ENCODE results near the gene BIN1. TPM values are rescaled to one million over a fixed set of nuclear protein-coding genes. Genes with fewer than 3 reads are reported as not detected.

The BIN1 gene
- polyA plus RNA-seq, 1 donor from 2014 or later = 61.9 TPM

DNA sequence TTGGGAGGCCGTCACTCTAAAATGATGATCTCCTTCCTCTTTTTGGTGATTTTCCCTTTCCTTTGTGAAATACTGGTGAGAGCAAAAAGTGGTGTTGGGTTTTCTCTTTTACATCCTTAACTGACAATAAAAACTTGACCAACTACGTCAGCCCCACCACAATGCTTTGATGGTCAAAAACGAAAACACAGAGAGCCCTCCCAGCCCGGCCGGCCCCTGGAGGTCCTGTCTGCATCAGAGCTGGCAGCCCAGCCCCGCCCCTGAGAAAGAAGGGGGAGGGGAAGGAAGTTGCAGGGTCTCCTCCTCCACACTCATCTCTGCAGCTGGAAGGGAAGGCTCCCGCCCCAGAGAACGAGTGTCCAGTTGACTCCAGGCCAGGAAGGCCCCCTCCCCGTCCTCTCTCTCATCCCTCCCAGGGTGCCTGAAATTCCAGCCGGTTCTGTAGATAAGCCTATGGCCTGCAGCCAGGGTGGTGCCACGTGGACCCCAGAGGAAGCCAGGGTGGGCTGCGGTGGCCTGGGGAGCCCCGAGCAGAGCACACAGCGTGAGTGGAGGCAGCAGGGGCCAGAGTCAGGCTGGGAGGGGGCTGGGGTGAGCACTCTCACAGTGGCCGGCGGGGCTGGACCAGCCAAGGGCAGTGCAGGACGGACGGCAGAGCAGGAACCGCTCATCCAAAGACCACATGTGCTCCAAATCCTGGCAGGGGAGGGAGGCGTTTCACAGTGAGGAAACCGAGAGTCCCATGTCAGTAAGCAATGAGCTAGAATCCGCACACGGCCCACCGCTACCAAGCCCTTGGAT, 19.8 kb downstream of the BIN1 start:
- no peaks in the 10 kb centered on the region for H3K27me3 ChIP-seq (ENCODE audit: insufficient read depth, low read depth, low read length)
- H3K4me3 ChIP-seq (ENCODE audit: low read length) = no peak overlapping the region
- H3K27ac ChIP-seq (ENCODE audit: low read length) = no peak overlapping the region
- H2AFZ ChIP-seq (ENCODE audit: low read depth, low read length) = no peak overlapping the region
- no peaks in the 10 kb centered on the region for H3K79me2 ChIP-seq (replicated peaks; ENCODE audit: insufficient read depth, low read length)
- no peak overlapping the region for H3K4me2 ChIP-seq (ENCODE audit: low read length)
- no peaks in the 10 kb centered on the region for H3K9me3 ChIP-seq (ENCODE audit: low read length)
- no peaks in the 10 kb centered on the region for H3F3A ChIP-seq (ENCODE audit: insufficient read depth, low read length, poor library complexity, severe bottlenecking)
- H3K9me2 ChIP-seq (ENCODE audit: insufficient read depth, low read length) = no peaks in the 10 kb centered on the region
- TF ChIP-seq POLR2AphosphoS5 (IDR thresholded peaks at IDR 0.05) = no peak
- no peak for TF ChIP-seq CTCF (IDR thresholded peaks at IDR 0.05; ENCODE audit: poor library complexity, severe bottlenecking)
- no peak for TF ChIP-seq EZH2 (IDR thresholded peaks at IDR 0.05; ENCODE audit: borderline replicate concordance, insufficient read depth, low read length, poor library complexity, severe bottlenecking)
- no peak for TF ChIP-seq RAD21 (conservative IDR thresholded peaks at IDR 0.05)
- no peak for TF ChIP-seq MXI1 (conservative IDR thresholded peaks at IDR 0.05; ENCODE audit: poor library complexity, severe bottlenecking)
- no peak for TF ChIP-seq TAF1 (IDR thresholded peaks at IDR 0.05; ENCODE audit: low read depth)
- TF ChIP-seq SMC3 (conservative IDR thresholded peaks at IDR 0.05; ENCODE audit: poor library complexity) = no peak
- TF ChIP-seq REST (IDR thresholded peaks at IDR 0.05; ENCODE audit: borderline replicate concordance) = no peak
- TF ChIP-seq EP300 (conservative IDR thresholded peaks at IDR 0.05; ENCODE audit: poor library complexity, severe bottlenecking) = no peak
- H3K36me3 ChIP-seq (ENCODE audit: insufficient read depth, low read length) = no peaks in the 10 kb centered on the region
- H4K20me1 ChIP-seq (ENCODE audit: insufficient read depth) = no peaks in the 10 kb centered on the region
- H3K9ac ChIP-seq (ENCODE audit: low read length) = no peak overlapping the region

DNA sequence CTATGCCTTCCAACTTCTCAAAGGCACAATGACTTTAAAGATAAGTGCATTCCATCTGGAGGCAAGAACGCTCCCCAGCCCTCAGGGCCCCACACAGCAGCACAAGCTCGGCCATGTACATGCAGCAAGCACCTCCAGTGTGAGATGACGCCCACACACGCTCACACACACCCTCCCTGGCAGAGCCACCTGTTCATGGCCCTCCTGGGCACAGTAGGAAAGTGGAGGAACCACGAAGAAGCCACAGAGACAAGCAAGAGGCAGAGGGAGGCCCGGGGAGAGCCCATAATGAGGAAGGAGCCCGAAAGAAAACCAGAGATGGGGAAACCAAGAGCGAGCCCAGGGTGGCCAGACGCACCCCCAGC, 21.7 kb downstream of the BIN1 start:
- H2AFZ ChIP-seq (ENCODE audit: low read depth, low read length) = no peak overlapping the region
- no peak overlapping the region for H3K4me2 ChIP-seq (ENCODE audit: low read length)
- H3K27me3 ChIP-seq (ENCODE audit: insufficient read depth, low read depth, low read length) = no peaks in the 10 kb centered on the region
- no peaks in the 10 kb centered on the region for H3K9me3 ChIP-seq (ENCODE audit: low read length)
- no peak overlapping the region for H3K4me3 ChIP-seq (ENCODE audit: low read length)
- no peaks in the 10 kb centered on the region for H3F3A ChIP-seq (ENCODE audit: insufficient read depth, low read length, poor library complexity, severe bottlenecking)
- no peaks in the 10 kb centered on the region for H3K9me2 ChIP-seq (ENCODE audit: insufficient read depth, low read length)
- H3K9ac ChIP-seq (ENCODE audit: low read length) = no peak overlapping the region
- TF ChIP-seq EZH2 (IDR thresholded peaks at IDR 0.05; ENCODE audit: borderline replicate concordance, insufficient read depth, low read length, poor library complexity, severe bottlenecking) = no peak
- no peak for TF ChIP-seq TAF1 (IDR thresholded peaks at IDR 0.05; ENCODE audit: low read depth)
- no peak for TF ChIP-seq MXI1 (conservative IDR thresholded peaks at IDR 0.05; ENCODE audit: poor library complexity, severe bottlenecking)
- TF ChIP-seq EP300 (conservative IDR thresholded peaks at IDR 0.05; ENCODE audit: poor library complexity, severe bottlenecking) = no peak
- TF ChIP-seq SMC3 (conservative IDR thresholded peaks at IDR 0.05; ENCODE audit: poor library complexity) = no peak
- no peak for TF ChIP-seq POLR2AphosphoS5 (IDR thresholded peaks at IDR 0.05)
- no peak for TF ChIP-seq REST (IDR thresholded peaks at IDR 0.05; ENCODE audit: borderline replicate concordance)
- no peak for TF ChIP-seq RAD21 (conservative IDR thresholded peaks at IDR 0.05)
- no peak for TF ChIP-seq CTCF (IDR thresholded peaks at IDR 0.05; ENCODE audit: poor library complexity, severe bottlenecking)
- H4K20me1 ChIP-seq (ENCODE audit: insufficient read depth) = no peaks in the 10 kb centered on the region
- H3K36me3 ChIP-seq (ENCODE audit: insufficient read depth, low read length) = no peaks in the 10 kb centered on the region
- H3K27ac ChIP-seq (ENCODE audit: low read length) = no peak overlapping the region
- no peaks in the 10 kb centered on the region for H3K79me2 ChIP-seq (replicated peaks; ENCODE audit: insufficient read depth, low read length)
